ENCODE results near the gene RBM8A. TPM values are rescaled to one million over a fixed set of nuclear protein-coding genes. Genes with fewer than 3 reads are reported as not detected.

RBM8A gene
- polyA plus RNA-seq, 2 of the 4 experiments (the other 2 are of a cell fraction), result 240 to 281 TPM

- ATAC-seq (no peak), DNase-seq (ENCODE audit: low read depth in 1 of 2, low spot score in 1 of 2) (no peak), FAIRE-seq (no peak)
- WGBS (ENCODE audit: missing lambda C conversion rate), result 93% methylated on average over 4 of the region's 4 CpGs
- no peak for TF ChIP-seq SREBF2 (IDR thresholded peaks at IDR 0.05)
- TF ChIP-seq ZC3H11A (IDR thresholded peaks at IDR 0.05), result no peak
- no peak for TF ChIP-seq CHD2 (IDR thresholded peaks at IDR 0.05; ENCODE audit: low read length, partially characterized antibody)
- Histone ChIP-seq H3K4me2 (no peak overlapping the region), H3K4me1 (no peaks in the 10 kb centered on the region), H3K4me3 (no peak overlapping the region), H3K9me3 (no peaks in the 10 kb centered on the region), H3K27ac (no peak overlapping the region)
- POLR2A ChIA-PET, result interaction anchor here (0.6 kb wide), 1 partner anchor 42 kb away, joined by 3 read pairs; no protein-coding TSS in a partner anchor
- CTCF ChIA-PET, result interaction anchor here (0.9 to 2.6 kb wide), 6 partner anchors 29 to 103 kb away, joined by 3 to 9 read pairs (median 4); no protein-coding TSS in a partner anchor
These were observed 21.9 kb upstream of the RBM8A start for GRCh38 chr1:145949219-145949618.

- no peak for FAIRE-seq
- 88% methylated on average over 4 of the region's 4 CpGs for WGBS (ENCODE audit: missing lambda C conversion rate)
- DNase-seq (ENCODE audit: low read depth in 1 of 2, low spot score in 1 of 2), result no peak
- no peak for ATAC-seq
- TF ChIP-seq KDM5A (IDR thresholded peaks at IDR 0.05) (no peak), PBX3 (IDR thresholded peaks at IDR 0.05) (no peak), JUN (IDR thresholded peaks at IDR 0.05) (no peak), RFX5 (IDR thresholded peaks at IDR 0.05) (no peak), ZNF302 (CRISPR knock-in tag; IDR thresholded peaks at IDR 0.05) (no peak), SMC3 (IDR thresholded peaks at IDR 0.05) (no peak), KDM1A (IDR thresholded peaks at IDR 0.05; ENCODE audit: low read depth) (no peak), ZFP36 (IDR thresholded peaks at IDR 0.05; ENCODE audit: borderline replicate concordance, partially characterized antibody) (no peak), SREBF2 (IDR thresholded peaks at IDR 0.05) (no peak), EP300 (IDR thresholded peaks at IDR 0.05) (no peak), CEBPB (IDR thresholded peaks at IDR 0.05) (no peak), CHD2 (IDR thresholded peaks at IDR 0.05; ENCODE audit: low read length, partially characterized antibody) (no peak), MAFK (IDR thresholded peaks at IDR 0.05; ENCODE audit: partially characterized antibody) (no peak), FOSB (CRISPR knock-in tag; IDR thresholded peaks at IDR 0.05) (no peak)
- ChIA-PET POLR2A (no interaction called here), CTCF (interaction anchor here (1.0 to 1.2 kb wide), 2 partner anchors 17 to 103 kb away, joined by 4 to 5 read pairs; partner anchors contain the start of genes ANKRD34A, NUDT17 and POLR3GL)
- H3K4me3 ChIP-seq, result no peak overlapping the region
- no peak overlapping the region for H3K4me2 ChIP-seq
- no peaks in the 10 kb centered on the region for H3K9me3 ChIP-seq
- no peaks in the 10 kb centered on the region for H3K4me1 ChIP-seq
- H3K27ac ChIP-seq, result no peak overlapping the region
These were observed 20.3 kb upstream of the RBM8A start for GRCh38 chr1:145947551-145947950.

- no peak for DNase-seq (ENCODE audit: low read depth in 1 of 2, low spot score in 1 of 2)
- CTCF ChIA-PET, result interaction anchor here (1.0 kb wide), 1 partner anchor 55 kb away, joined by 3 read pairs; no protein-coding TSS in a partner anchor
- no peaks in the 10 kb centered on the region for H3K9me3 ChIP-seq
These were observed 19.2 kb upstream of the RBM8A start for GRCh38 chr1:145946477-145946986.

More at GRCh38 chr1:145946477-145946986, 19.2 kb upstream of the RBM8A start:
- FAIRE-seq (no peak), ATAC-seq (no peak)
- Histone ChIP-seq H3K4me1 (no peaks in the 10 kb centered on the region), H3K27ac (no peak overlapping the region), H3K4me2 (no peak overlapping the region), H3K4me3 (no peak overlapping the region)
- POLR2A ChIA-PET, result interaction anchor here (1.0 to 1.2 kb wide), 2 partner anchors 10 to 19 kb away, joined by 3 read pairs; partner anchors contain the start of gene RBM8A
- 85% methylated on average over 4 of the region's 4 CpGs for WGBS (ENCODE audit: missing lambda C conversion rate)
- TF ChIP-seq BCL3 (IDR thresholded peaks at IDR 0.05), result no peak
- no peak for TF ChIP-seq JUNB (IDR thresholded peaks at IDR 0.05)
- no peak for TF ChIP-seq CBX8 (IDR thresholded peaks at IDR 0.05)
- TF ChIP-seq KDM5A (IDR thresholded peaks at IDR 0.05), result no peak
- no peak for TF ChIP-seq CTCF (IDR thresholded peaks at IDR 0.05)
- no peak for TF ChIP-seq TP53 (CRISPR knock-in tag; IDR thresholded peaks at IDR 0.05)

All from A549 (cell line).